GM18508 (cell line): ENCODE data around the gene GATAD2A.

ENCODE experiments used
- ATAC-seq: cut with Tn5 transposase; IDR thresholded peaks from one replicate; pipeline ENCODE4 v1.9.1; 2021; ENCODE audit warnings: moderate number of reproducible peaks; ENCODE audit not compliant: insufficient read depth, unreplicated experiment

GATAD2A gene

GRCh38 chr19:19554074-19555023, 148.9 kb downstream of the GATAD2A start:
- ATAC-seq: no peak

- ATAC-seq: no peak
Measured at GRCh38 chr19:19558055-19558454, 152.6 kb downstream of the GATAD2A start.
